Right lung (tissue), 5 donors: Measurements from ENCODE around the gene ARHGEF7. TPM values are rescaled to one million over a fixed set of nuclear protein-coding genes. Genes with fewer than 3 reads are reported as not detected.

ENCODE experiments used
- DNase-seq, 2 donors: peaks; one replicate each; pipeline ENCODE4 v3.0.0-alpha.2; 2013
- polyA plus RNA-seq, 5 donors: library from polyadenylated mRNA; unstranded; fragments of 120-200 nt; gene quantifications; one replicate each; pipeline versions ENCODE4 v1.2.1 to v1.2.3, GENCODE V29; 2013; ENCODE audit warnings: inconsistent platforms in 1 of 5, low replicate concordance in 1 of 5; ENCODE audit not compliant: insufficient read length in 5 of 5, insufficient read depth in 1 of 5

The ARHGEF7 gene
- polyA plus RNA-seq, 5 donors, result 59.8 to 84.4 (median 69.0) TPM

- no peak for DNase-seq
These were observed 177.8 kb downstream of the ARHGEF7 start for GRCh38 chr13:111292710-111293485.

DNA sequence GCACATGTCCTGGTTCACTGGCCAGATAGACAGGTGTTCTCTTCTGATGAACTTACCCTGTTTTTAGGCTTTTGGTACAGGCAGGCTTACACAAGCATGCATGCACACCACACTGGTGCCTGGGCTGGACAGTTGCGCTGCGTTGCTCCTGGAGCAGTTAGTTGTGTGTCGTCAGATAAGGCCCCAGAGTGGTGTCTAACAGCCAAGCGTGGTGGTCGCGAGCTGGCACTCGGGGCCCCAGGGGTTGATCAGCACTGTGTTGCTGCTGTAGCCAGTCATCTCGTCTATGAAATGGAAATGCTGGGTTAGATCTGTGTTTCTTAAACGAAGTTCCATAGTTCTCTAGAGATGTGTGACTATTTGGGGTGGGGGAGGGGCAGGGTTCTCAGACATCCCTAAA lies 180.8 kb downstream of the ARHGEF7 start:
- DNase-seq, result no peak

DNA sequence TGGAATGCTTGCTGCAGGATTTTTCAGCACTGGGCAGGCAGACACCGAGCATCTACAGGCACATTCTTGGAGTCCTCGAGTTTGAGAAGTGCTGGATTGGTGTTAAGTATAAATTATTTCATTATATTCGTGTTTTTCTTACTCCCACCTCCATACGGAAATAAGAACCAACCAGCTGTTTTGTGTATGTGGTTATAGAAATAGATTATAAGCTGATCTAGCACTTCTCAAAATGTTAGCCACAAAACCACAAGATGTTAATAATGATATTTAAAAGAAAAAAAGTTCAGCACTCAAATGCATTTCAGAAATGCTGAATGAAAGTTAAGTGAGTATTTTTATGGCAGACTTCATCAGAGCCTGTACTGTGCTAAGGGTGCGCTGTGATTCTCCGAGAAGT lies 181.3 kb downstream of the ARHGEF7 start:
- DNase-seq, result no peak

GRCh38 chr13:111298214-111298975 lies 183.3 kb downstream of the ARHGEF7 start:
- no peak for DNase-seq

- no peak for DNase-seq
These were observed 187.1 kb downstream of the ARHGEF7 start for GRCh38 chr13:111302045-111302726.

- DNase-seq, result no peak
These were observed 188.4 kb downstream of the ARHGEF7 start for GRCh38 chr13:111303559-111303958.

- DNase-seq, result no peak
These were observed 189.0 kb downstream of the ARHGEF7 start for GRCh38 chr13:111304041-111304544.

- DNase-seq, result no peak
These were observed 189.6 kb downstream of the ARHGEF7 start for GRCh38 chr13:111304603-111305289.

GRCh38 chr13:111312944-111313590 lies 198.0 kb downstream of the ARHGEF7 start:
- no peak for DNase-seq

DNA sequence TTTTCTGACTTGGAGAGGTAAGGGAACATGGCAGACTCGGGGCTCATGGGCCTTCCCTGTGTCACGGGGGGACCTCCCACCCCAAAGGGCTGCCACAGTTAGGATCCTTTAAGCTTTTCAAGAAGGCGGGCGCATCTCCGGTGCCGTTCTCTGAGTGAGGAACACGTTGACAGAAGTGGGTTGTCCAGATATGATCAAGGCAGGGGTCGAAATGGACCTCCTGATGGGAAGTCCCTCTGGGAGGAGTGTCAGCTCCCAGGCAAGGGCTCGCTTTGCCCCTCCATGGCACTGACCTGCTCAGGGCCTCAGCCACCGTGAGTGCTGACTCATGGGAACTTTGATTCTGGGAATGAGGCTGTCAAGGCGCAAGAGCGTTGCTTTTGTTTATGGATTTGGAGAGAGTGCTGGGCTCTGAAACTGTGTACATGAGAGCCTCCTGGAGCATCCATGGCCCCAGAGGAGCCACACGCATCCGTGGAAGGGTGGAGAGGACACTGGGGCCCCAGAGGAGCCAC lies 198.9 kb downstream of the ARHGEF7 start:
- no peak for DNase-seq

GRCh38 chr13:111314852-111315251 lies 199.7 kb downstream of the ARHGEF7 start:
- DNase-seq, result no peak

GRCh38 chr13:111315347-111315995 lies 200.4 kb downstream of the ARHGEF7 start:
- no peak for DNase-seq

DNA sequence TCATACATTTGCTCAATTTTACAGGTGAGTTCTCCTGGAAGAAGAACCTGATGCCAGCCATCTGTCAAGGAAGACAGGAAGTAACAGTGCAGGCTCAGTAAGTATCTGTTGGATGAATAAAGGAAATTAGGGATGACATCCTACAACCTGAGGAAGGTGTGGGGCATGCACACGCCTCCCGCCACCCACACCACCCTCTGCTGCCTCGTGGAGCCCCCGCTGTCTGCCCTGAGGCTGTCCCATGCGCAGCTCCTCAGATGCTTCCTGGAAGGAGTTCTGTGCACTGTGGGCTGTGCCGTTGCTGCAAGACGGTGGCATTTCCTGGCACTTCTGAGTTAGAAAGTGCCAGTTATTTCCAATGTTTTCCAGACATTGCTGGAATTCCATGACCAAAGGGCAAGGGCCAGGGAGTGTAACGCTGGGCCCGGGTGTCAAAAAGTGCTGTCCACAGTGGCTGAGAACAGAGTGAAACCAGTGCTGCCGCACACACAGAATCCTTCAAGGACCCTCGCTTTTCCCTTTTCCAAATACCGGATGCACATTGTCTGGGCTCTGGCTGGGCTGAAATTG lies 201.1 kb downstream of the ARHGEF7 start:
- DNase-seq, result no peak

DNA sequence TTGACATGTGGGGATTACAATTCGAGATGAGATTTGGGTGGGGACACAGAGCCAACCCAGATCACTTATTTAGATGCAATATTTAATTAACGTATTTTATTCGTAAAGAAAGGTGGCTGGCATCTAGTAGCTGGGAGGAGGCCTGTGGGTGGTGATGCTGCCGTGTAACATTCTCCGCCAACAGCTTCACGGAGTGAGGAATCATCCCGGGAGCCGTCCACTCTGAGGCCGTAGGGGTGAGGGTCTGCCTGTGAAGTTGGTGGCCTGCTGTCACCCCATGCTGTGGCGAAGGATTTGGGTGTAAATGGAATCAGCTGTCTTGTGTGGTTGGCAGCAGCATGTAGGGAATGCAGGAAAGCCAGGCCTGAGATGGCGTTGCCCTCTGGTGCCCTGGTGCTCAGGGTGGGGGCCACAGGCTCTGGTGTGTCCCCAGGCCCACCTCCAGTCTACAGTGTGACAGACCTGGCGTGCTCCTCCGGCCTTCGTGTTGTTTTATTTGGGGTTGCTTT lies 202.0 kb downstream of the ARHGEF7 start:
- no peak for DNase-seq

DNA sequence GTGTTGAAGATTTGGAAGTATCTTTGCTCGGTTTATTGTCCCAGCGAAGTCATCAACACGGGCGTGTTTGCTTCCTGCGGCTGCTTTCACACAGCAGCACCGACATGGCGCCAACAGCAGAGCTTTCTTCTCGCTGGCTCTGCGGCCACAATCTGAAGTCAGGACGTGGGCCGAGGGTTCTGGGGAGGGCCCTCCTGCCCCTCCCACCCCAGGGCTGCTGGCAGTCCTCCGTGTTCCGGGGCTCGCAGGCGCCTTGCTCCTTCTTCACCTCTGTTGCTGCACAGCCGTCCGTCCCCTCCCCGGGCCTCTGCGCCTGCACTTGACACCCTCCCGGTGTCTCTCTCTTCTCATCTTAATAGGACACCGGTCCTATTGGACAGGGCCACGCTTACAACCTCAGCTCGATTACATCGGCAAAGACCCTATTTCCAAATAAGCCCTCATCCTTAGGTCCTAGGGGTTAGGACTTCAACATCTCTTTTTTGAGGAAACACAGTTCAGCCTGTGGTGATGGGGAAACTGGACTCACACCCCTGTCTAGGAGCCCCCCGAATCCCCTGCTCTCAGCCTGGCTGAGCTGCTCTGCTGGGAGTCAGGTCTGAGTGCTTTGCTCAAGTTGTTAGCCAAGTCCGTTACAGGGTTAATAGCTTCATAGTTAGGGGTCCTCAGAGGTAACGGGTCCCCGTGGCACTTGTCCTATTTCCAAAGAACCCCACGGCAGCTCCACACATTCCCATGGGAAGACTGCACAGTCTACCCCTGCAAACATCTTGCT lies 202.6 kb downstream of the ARHGEF7 start:
- DNase-seq, result no peak

- DNase-seq, result no peak
These were observed 203.3 kb downstream of the ARHGEF7 start for GRCh38 chr13:111318386-111318785.

DNA sequence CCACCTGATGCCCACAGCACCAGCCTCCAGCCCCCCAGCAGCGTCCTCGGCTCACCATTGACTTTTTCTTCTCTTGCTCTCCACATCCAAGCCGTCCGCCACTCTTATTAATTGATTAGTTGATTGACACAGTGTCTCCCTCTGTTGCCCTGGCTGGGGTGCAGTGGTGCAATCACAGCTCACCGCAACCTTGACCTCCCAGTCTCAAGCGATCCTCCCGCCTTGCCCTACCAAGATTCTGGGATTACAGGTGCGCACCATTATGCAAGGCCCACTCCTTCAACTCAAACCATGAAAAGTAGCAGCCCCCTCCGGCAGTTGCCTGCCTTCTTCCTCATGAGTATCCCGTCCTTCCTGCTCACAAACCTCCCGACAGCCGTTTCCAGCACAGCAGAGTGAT lies 204.4 kb downstream of the ARHGEF7 start:
- no peak for DNase-seq

DNA sequence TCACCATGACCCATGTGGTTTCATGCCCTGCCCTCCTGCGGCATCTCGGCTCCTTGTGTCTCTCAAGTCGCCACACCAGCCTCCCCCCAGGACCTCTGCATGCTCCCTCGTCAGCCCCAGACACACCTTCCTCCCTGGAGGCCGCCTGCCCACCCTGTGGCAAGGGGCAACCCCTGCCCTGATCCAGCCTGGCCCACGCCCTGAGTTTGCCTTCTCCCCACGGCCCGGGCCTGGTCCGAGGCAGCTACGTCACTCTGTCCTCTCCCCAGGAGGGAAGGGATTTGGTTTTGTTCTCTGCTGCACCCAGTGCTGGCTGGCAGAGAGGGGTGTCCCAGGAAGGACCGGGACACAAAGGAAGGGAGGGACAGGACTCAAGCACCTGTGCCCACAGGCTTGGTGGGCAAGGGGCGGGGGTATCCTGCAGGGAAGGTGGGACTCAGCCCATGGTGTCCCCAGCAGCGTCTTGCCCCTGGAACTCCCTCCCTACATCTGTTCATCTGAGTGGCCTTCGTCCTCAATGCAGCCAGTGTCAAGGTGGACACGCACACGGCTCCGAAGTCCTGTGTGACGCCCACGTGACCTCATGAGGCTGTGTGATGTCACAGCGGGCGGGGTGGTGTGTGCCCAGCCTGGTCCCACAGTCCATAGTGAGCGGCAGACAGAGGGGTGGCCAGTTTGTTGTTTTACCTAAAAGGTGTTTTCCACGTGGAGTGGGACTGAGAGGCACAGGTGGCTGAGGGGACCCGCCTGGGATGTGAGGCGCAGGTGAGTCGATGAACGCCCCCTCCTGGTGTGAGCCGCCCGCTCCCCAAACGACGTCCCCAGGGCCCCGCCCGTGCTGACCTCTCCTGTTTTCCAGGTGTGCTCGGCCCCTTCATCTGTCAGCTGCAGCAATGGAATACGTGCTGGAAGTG lies 205.1 kb downstream of the ARHGEF7 start, which contains the start of gene TEX29:
TEX29 (plus strand) TSS at position 645 of the 914 bp plus-strand sequence; CDS start at position 894, 249 bp downstream.
- DNase-seq, result no peak
